ENCODE measurements around the gene EIF3F. TPM values are rescaled to one million over a fixed set of nuclear protein-coding genes. Genes with fewer than 3 reads are reported as not detected.

EIF3F gene
- total and polyA plus RNA-seq, 11 donors: 103 to 434 (median 147) TPM

DNA sequence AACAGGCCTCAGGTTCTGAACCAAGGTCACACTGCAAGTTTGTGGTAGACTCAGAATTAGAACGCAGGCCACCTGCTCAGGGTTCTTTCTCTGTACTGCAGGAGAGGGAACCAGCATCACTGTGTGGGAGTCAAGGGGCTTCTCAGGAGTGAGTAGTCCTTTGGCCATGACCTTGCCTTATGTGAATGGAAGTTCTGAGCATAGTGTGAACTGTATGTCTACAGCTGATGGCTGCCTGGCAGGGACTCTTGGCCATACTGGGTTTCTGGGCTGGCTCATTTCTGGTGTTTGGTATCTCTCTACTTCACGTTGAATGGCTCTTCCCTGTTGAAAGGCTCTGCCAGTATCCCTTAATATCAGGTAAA, 53.8 kb downstream of the EIF3F start:
- no peak overlapping the region for H3K27ac ChIP-seq
- no peaks in the 10 kb centered on the region for H3K36me3 ChIP-seq
- peaks cover 0 to 6% (median 0%) of the 10 kb centered on the region in 12 donors for H3K4me1 ChIP-seq
- DNase-seq: no peak
- TF ChIP-seq POLR2A (IDR thresholded peaks at IDR 0.05): no peak
- TF ChIP-seq, protein P1, sequence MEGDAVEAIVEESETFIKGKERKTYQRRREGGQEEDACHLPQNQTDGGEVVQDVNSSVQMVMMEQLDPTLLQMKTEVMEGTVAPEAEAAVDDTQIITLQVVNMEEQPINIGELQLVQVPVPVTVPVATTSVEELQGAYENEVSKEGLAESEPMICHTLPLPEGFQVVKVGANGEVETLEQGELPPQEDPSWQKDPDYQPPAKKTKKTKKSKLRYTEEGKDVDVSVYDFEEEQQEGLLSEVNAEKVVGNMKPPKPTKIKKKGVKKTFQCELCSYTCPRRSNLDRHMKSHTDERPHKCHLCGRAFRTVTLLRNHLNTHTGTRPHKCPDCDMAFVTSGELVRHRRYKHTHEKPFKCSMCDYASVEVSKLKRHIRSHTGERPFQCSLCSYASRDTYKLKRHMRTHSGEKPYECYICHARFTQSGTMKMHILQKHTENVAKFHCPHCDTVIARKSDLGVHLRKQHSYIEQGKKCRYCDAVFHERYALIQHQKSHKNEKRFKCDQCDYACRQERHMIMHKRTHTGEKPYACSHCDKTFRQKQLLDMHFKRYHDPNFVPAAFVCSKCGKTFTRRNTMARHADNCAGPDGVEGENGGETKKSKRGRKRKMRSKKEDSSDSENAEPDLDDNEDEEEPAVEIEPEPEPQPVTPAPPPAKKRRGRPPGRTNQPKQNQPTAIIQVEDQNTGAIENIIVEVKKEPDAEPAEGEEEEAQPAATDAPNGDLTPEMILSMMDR (IDR thresholded peaks at IDR 0.05): no peak
- WGBS, 4 donors: 86 to 90% (median 88%) methylated on average over 2 of the region's 2 CpGs
- ATAC-seq: no peak
- no peak overlapping the region for H3K4me3 ChIP-seq
- no peaks in the 10 kb centered on the region for H3K9me3 ChIP-seq
- H3K27me3 ChIP-seq: no peaks in the 10 kb centered on the region
- intact Hi-C loops (cut with DNase I): no loop called here

DNA sequence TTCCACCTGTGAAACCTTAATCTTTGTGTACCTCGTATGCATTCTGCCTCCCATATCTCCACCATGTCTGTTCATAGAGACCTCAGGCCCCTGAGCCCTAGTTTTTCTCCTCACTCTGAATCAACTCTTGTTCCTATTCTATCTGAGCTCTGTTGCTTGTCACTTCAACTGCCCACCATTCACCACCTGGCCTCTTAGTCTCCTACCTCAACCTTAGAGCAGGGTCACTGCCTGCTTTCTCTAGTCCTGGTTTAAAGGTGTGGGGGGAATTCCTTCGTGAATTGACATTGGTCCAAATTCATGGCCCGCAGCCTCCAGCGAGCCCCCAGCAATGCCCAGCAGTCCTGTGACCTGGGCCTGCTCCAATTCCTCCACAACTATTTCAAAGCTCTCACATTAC, 54.4 kb downstream of the EIF3F start:
- DNase-seq: no peak
- no peak for ATAC-seq
- Histone ChIP-seq H3K9me3 (no peaks in the 10 kb centered on the region), H3K4me3 (no peak overlapping the region), H3K27ac (no peak overlapping the region), H3K36me3 (no peaks in the 10 kb centered on the region), H3K27me3 (no peaks in the 10 kb centered on the region), H3K4me1 (no peaks in the 10 kb centered on the region)
- intact Hi-C loops (cut with DNase I): no loop called here
- TF ChIP-seq, protein P1 (IDR thresholded peaks at IDR 0.05): no peak
- no peak for TF ChIP-seq POLR2A (IDR thresholded peaks at IDR 0.05)
- WGBS, 4 donors: 86 to 95% (median 89%) methylated on average over 4 of the region's 4 CpGs

DNA sequence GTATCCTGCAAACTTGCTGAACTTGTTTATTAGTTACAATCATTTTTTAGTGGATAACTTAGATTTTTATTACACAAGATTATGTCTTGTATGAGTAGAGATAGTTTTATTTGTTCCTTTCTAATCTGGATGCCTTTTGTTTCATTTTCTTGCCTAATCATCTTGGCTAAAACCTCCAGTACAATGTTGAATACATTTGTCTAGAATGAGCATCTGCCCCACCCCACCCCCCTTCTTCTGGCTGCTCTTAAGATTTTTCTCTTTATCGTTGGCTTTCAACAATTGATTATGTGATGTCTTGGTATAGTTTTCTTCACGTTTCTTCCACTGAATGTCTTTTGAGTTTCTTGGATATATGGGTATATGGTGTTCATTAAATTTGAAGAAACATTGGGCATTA, 56.6 kb downstream of the EIF3F start:
- no peak overlapping the region for H3K27ac ChIP-seq
- 69 to 80% (median 76%) methylated on average over 2 of the region's 2 CpGs for WGBS, 4 donors
- H3K27me3 ChIP-seq: no peaks in the 10 kb centered on the region
- ATAC-seq (no peak), DNase-seq (no peak)
- H3K36me3 ChIP-seq: no peaks in the 10 kb centered on the region
- no peak overlapping the region for H3K4me3 ChIP-seq
- no peaks in the 10 kb centered on the region for H3K9me3 ChIP-seq
- no peaks in the 10 kb centered on the region for H3K4me1 ChIP-seq
- TF ChIP-seq, protein P1 (IDR thresholded peaks at IDR 0.05): no peak
- no peak for TF ChIP-seq POLR2A (IDR thresholded peaks at IDR 0.05)
- intact Hi-C loops (cut with DNase I): no loop called here

DNA sequence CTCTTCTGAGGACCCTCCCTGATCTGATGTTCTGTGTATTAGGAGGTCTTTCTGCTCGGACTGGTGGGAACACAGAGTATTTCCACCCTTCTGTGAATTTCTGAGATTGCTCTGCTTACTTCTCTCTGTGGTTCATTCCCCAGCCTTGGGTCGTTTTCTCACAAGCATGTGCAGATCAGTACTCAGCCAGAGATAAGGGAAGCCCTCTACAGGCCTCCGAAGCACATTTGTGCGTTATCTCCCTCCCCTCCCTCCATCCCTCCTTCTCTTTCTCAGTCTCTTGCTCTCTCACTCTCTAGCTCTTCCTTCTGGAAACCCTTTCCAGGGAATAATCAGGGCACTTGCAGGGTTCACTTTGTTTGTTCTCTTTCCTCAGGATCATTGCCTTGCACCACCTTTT, 58.7 kb downstream of the EIF3F start:
- H3K4me3 ChIP-seq: no peak overlapping the region
- DNase-seq (no peak), ATAC-seq (peak in 1 of 4 donors; percentile 36)
- H3K27ac ChIP-seq: no peak overlapping the region
- no peaks in the 10 kb centered on the region for H3K9me3 ChIP-seq
- H3K27me3 ChIP-seq: no peaks in the 10 kb centered on the region
- no peaks in the 10 kb centered on the region for H3K36me3 ChIP-seq
- intact Hi-C loops (cut with DNase I): no loop called here
- H3K4me1 ChIP-seq: no peaks in the 10 kb centered on the region
- TF ChIP-seq, protein P1 (IDR thresholded peaks at IDR 0.05): no peak
- TF ChIP-seq POLR2A (IDR thresholded peaks at IDR 0.05): no peak
- 42 to 48% (median 45%) methylated on average over 4 of the region's 4 CpGs for WGBS, 4 donors
